Fibroblast of skin of left quadriceps (primary cell): Measurements from ENCODE around the gene GRWD1.

Experiments used
- DNase-seq, 2 experiments: peaks; one replicate each; pipeline ENCODE4 v3.0.0-alpha.2; 2013; ENCODE audit warnings: low read depth in 2 of 2

GRWD1 gene

DNA sequence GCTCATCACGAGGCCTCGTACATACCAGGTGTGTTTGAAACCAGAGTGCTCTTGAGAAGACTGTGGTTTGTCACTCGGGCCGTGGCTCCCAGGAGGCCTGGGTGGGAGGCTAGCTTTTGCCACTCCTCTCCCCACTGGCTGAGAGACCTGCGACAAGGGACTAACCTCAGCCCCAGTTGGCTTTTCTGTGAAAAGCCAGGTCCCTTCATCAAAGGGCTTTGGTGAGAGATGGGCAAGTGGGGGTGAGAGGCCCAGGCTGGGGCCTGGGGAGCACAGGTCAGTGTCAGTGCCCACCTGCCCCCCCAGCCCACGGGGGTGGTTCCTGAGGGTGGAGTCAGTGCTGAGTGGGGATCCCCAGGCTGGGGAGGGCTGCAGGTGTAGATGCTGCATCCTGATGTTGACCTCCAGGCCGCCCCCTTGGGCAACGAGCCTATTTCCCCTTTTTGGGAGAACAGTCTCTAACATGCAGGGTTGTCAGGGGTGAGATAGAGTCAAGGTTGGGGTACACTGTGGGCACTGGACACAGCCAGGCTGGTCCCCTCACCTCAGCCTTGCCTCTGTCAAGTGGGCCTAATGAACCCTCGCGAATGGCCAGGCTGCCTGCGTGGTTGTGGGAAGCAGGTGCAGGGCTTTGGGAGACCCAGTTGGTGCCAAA is 10.3 kb downstream of the GRWD1 start:
- no peak for DNase-seq

- DNase-seq: no peak
Measured at GRCh38 chr19:48456864-48457263, 11.1 kb downstream of the GRWD1 start.

DNA sequence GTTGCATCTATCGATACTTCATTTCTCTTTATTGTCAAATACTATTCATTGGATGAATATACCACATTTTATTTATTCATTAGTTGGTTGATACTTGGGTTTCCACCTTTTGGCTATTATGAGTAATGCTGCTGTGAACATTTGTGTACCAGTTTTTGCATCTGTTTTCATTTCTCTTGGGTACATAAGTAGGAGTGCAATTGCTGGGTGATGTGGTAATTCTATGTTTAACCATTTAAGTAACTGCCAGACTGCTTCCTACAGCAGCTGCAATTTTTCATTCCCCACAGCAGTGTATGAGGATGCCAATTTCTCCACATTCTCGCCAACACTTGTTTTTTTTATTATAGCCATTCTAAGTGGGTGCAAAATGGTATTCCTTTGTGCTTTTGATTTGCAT is 12.2 kb downstream of the GRWD1 start:
- DNase-seq: no peak

GRCh38 chr19:48461651-48461981 is 15.8 kb downstream of the GRWD1 start:
- DNase-seq: no peak

- no peak for DNase-seq
Measured at GRCh38 chr19:48461982-48462655, 16.3 kb downstream of the GRWD1 start.

DNA sequence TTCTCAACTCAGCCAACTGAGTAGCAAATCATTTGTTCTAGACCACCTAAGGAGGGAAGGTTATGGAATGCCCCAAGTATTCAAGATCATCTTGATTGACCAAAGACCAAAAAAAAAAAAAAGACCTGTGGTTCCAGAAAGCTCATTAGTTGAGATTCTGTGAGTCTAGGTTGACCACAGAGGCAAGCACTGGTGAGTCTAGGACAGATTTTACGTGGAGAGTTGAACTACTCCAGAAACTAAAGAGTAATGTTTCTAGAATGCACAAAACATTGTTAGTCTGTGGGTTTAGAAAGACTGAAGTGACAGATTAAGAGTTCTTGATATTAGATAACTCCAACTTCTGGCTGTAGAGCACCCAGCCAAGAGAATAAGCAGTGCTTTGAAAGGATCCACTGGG is 19.4 kb downstream of the GRWD1 start:
- no peak for DNase-seq

DNA sequence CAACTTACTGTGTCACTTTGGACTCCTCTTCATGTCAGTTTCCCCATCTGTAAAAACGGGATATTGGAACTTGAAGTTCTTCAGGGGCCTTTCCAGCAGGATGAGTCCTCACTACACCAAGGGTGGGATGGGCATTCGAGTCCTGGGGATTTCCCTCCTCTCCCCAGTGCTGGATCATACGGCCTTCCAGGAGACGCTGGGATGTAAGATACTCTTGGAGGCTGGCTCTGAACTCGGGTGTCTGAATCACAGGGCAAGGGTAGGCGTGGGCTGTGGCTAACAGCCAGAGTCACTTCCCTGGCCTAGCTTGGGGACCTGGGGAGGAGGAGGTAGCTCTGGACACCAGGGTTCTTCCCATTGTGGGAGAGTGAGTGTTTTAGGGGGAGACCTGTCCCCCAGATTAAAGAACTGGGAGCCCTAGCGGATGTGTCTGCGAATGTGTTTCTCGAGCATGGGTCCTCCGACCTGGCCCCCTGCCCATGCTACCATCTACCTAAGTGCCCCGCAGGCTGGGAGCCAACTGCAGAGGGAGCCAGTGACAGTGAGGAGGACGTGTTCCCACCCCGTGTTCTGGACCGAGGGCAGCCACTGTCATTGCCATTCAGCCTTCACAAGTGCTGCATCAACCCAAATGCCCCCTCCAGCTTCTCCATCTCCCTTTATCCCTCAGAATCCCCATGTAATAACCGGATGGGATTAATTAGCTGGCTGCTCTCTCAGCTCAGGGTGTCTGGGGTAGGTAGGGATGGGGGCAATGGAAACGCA is 21.0 kb downstream of the GRWD1 start:
- DNase-seq: no peak

GRCh38 chr19:48468772-48469288 is 23.0 kb downstream of the GRWD1 start:
- DNase-seq: peak; percentile 100

DNA sequence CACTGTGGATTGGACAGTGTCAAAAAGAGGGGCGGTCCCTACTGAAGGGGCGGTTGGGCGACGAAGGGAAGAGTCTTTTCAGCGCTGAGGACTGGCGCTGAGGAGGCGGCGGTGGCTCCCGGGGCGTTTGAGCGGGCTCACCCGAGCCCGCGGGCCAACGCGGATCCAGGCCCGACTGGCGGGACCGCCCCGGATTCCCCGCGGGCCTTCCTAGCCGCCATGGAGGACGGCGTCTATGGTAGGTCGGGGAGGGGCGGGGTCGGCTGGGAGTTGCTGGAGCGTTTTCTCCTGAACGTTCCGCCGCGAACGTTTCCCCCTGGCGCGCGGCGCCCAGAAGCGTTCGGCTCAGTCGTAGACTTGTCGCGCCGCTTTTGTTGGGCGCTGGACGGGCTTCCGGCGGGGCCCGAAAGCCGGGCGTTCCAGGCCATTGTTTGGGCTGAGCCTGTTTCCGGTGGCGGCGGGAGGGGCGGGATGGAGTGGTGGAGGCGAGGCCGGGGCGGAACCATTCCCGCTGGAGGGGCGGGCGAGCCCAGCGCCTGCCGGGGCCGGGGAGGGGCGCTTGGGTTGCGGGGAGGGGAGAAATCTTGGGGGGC is 23.6 kb downstream of the GRWD1 start, which contains the start of gene CYTH2:
Gene CYTH2, plus strand, starts transcription at position 81 of the 593 bp plus-strand sequence. Its CDS starts 139 bp downstream, at position 220.
- peak; percentile 62 to 65 for DNase-seq

DNA sequence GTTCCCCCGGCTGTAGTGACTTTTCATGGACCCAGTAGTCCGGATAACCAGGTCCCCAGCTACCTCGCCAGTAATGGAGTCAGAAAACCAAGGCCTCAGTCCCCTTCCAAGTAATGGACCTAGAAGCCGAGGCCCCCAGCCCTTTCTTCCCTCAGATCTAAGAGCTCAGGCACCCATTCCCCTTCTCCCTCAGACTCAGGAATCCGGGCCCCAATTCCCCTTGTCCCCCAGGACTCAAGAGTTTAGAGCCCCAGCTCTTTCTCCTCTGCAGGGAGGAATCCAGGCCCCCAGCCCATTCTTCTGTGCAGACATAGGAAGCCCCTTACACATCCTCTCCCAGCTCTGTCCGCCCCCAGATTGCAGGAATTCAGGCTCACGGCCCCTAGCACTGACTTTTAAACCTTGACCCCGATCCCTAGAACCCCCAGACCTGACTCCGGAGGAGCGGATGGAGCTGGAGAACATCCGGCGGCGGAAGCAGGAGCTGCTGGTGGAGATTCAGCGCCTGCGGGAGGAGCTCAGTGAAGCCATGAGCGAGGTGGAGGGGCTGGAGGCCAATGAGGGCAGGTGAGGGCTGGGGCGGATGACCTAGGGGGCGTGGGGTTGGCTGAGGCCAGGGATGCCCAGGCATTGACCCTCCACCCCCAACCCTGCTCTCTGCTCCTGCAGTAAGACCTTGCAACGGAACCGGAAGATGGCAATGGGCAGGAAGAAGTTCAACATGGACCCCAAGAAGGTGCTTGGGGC is 24.3 kb downstream of the GRWD1 start:
- no peak for DNase-seq

GRCh38 chr19:48470856-48471255 is 25.1 kb downstream of the GRWD1 start:
- no peak for DNase-seq

GRCh38 chr19:48471836-48472235 is 26.1 kb downstream of the GRWD1 start:
- no peak for DNase-seq

- DNase-seq: no peak
Measured at GRCh38 chr19:48473161-48473966, 27.6 kb downstream of the GRWD1 start.

- no peak for DNase-seq
Measured at GRCh38 chr19:48474084-48474592, 28.4 kb downstream of the GRWD1 start.

GRCh38 chr19:48475369-48476068 is 29.7 kb downstream of the GRWD1 start:
- no peak for DNase-seq

DNA sequence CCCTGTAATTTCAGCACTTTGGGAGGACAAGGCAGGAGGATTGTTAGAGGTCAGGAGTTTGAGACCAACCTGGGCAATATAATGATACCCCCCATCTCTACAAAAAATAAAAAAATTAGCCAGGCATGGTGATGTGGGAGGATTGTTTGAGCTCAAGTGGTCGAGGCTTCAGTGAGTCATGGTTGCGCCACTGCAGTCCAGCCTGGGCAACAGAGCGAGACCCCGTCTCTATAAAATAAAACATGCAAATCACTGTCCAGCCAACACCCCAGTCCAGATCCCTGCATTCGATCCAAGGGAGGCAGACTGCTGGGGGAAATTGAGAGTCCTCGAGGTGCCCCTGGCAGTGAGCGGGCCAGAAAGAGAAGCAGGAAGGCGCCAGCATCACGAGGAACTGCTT is 30.4 kb downstream of the GRWD1 start:
- DNase-seq: no peak

- no peak for DNase-seq
Measured at GRCh38 chr19:48477067-48477685, 31.4 kb downstream of the GRWD1 start.

GRCh38 chr19:48477698-48478338 is 32.0 kb downstream of the GRWD1 start:
- no peak for DNase-seq
